Nephron (organoid): ENCODE data around the gene THAP7.
"Not testable (repeated sequence)": the region's sequence is repeated elsewhere in the genome, so short reads cannot be mapped to it uniquely, and the experiment has no call there.

Source experiments
- H3K27ac Mint-ChIP-seq, 3 experiments: 2 replicates each; pipeline ENCODE4 v1.8.0; 2020; ENCODE audit warnings: mixed read lengths in 3 of 3, mild to moderate bottlenecking in 2 of 3, moderate library complexity in 1 of 3
- H3K27me3 Mint-ChIP-seq: 2 replicates; pipeline ENCODE4 v1.8.0; 2021; ENCODE audit warnings: low read depth, mild to moderate bottlenecking, moderate library complexity, mixed read lengths
- H3K36me3 Mint-ChIP-seq: 2 replicates; pipeline ENCODE4 v1.8.0; 2020; ENCODE audit warnings: low read depth, mixed read lengths
- H3K4me1 Mint-ChIP-seq: 2 replicates; pipeline ENCODE4 v1.8.0; 2020; ENCODE audit warnings: mixed read lengths
- H3K4me3 Mint-ChIP-seq, 3 experiments: 2 replicates each; pipeline ENCODE4 v1.8.0; 2020; ENCODE audit warnings: mild to moderate bottlenecking in 3 of 3, mixed read lengths in 3 of 3, moderate library complexity in 2 of 3
- H3K9me3 Mint-ChIP-seq: 2 replicates; pipeline ENCODE4 v1.8.0; 2020; ENCODE audit warnings: mixed read lengths
- CTCF ChIP-seq, 3 experiments: fragments of 200-600 bp; sonication (generic); IDR thresholded peaks; one replicate each; pipeline ENCODE4 v1.5.0; 2021; ENCODE audit warnings: antibody characterized with exemption in 3 of 3; ENCODE audit not compliant: unreplicated experiment in 3 of 3

THAP7 gene

DNA sequence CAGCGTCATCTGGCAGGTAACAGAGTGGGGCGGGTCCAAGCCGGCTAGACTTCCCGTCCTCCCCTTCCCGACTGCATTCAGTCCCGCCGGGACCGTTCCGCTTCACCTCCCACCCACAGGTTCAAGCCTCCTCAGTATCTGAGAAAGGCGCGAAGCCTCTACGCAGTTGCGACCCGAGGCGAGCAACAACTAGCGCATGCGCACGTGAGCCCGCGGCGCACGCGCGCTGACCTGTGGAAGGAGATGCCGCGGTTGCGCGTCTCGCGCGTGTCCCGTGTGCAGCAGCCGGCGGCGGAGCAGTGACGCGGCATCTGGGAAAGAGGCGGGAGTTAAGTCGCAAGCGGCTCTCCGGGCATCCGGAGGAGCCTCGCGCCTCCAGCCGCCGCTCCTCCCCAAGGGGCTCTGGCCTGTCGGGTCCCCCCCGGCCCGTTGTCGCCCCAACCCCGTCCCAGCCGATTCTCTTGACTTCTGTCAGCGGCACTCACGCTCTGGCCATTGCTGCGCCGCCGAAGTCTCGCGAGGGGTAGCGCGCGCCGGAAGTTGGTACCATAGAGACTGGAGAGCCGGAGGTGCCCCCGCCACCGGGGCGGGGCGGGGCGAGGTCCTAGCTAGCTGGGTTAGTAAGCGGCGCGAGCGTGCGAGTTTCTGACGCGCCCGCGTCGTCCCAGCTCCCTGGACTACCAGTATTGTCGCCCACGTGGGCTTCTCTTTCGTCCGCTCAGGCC, at the start of gene THAP7:
TSS of gene THAP7 (minus strand) at position 518 of the 725 bp plus-strand sequence. CDS start at position 311, 207 bp downstream.
- H3K4me1 Mint-ChIP-seq, result peaks cover 27% of the 10 kb centered on the region
- no peak for TF ChIP-seq CTCF (IDR thresholded peaks at IDR 0.05; ENCODE audit: unreplicated experiment in 3 of 3)
- H3K9me3 Mint-ChIP-seq, result no peaks in the 10 kb centered on the region
- peaks cover 3% of the 10 kb centered on the region for H3K36me3 Mint-ChIP-seq
- peak within 1 kb of the TSS; percentile 99 for H3K27ac Mint-ChIP-seq
- peak within 1 kb of the TSS; percentile 93 to 97 (median 95) for H3K4me3 Mint-ChIP-seq
- H3K27me3 Mint-ChIP-seq, result no peaks in the 10 kb centered on the region

DNA sequence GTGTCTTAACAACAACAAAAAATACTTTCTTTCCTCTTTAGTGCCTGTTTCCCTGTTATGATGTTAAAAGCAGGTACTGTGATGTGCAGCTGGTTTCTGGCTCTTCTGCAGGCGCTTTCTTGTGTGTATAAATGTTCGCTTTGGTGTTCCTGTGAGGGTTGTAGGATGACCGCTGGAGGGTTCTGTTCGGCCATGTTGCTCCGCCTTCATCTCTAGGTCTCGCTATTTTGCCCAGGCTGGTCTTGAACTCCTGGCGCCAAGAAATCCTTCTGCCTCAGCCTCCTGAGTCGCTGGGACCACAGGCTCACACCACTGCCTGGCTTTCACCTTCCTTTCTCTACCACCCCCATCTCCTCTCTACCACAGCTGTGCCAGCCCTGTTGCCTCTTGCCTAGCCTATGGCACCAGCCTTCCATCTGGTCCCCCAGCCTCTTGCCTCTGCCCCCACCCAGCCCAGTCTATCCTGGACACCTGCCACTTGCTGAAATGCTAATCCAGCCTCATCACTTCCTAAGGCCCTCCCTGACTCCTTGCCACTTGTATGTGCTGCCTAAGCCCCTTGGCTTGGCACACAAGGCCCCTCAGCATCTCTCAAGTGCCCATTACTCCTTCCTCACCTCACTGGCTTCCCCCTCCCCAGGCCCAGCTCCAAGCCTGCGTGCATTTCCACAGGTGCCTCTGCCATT, 49.4 kb upstream of the THAP7 start:
- Mint-ChIP-seq H3K27me3 (peaks cover 9% of the 10 kb centered on the region), H3K4me3 (no peak overlapping the region), H3K4me1 (no peaks in the 10 kb centered on the region), H3K36me3 (no peaks in the 10 kb centered on the region), H3K9me3 (no peaks in the 10 kb centered on the region), H3K27ac (no peak overlapping the region)
- no peak for TF ChIP-seq CTCF (IDR thresholded peaks at IDR 0.05; ENCODE audit: unreplicated experiment in 3 of 3)

GRCh38 chr22:21048965-21049364, 47.0 kb upstream of the THAP7 start:
- H3K27ac Mint-ChIP-seq, H3K36me3 Mint-ChIP-seq, H3K9me3 Mint-ChIP-seq, H3K4me3 Mint-ChIP-seq, H3K27me3 Mint-ChIP-seq: not testable (repeated sequence)
- peaks cover 17% of the 10 kb centered on the region for H3K4me1 Mint-ChIP-seq

DNA sequence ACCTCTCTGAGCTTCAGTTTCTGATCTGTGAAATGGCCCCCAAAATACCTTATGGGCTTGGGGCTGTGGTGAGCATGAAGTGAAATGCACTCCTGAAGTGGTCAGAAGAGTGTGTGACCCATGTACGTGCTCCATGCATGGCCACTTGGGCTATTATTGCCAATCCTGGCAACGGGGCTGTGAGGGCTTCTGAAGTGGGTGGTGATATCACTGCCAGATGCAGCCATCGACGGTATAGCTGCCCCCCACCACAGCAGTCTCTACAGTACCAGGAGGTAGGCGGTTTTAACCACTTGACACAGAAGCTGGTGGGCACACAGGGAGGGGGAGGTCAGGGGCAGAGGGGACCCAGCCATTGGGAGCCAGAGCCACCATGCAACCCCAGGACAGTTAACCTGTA, 46.5 kb upstream of the THAP7 start:
- Mint-ChIP-seq H3K27me3 (peaks cover 13% of the 10 kb centered on the region), H3K4me1 (peaks cover 20% of the 10 kb centered on the region)
- H3K36me3 Mint-ChIP-seq, H3K27ac Mint-ChIP-seq, H3K4me3 Mint-ChIP-seq, H3K9me3 Mint-ChIP-seq: not testable (repeated sequence)

DNA sequence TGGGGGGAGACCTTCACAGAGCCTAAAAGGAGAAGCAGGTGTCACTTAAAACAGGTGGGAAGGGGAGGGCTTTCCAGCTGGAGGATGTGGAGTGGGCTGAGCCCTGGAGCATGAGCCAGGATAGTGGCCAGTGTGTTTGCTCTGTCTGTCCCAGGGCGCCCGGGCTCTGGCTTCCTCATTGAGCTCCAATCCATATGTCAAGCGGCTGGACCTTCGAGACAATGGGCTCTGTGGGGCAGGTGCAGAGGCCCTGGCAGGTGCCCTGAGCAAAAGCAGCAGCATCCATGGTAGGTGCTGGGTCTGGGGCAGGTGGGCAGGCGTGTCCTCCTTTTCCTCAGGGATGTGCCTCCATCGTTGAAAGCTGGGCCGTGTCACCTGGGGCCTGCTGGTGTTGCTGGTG, 45.8 kb upstream of the THAP7 start:
- Mint-ChIP-seq H3K9me3 (no peaks in the 10 kb centered on the region), H3K4me3 (no peak overlapping the region), H3K27me3 (peaks cover 11% of the 10 kb centered on the region), H3K4me1 (peaks cover 25% of the 10 kb centered on the region), H3K36me3 (peaks cover 3% of the 10 kb centered on the region), H3K27ac (no peak overlapping the region)
- no peak for TF ChIP-seq CTCF (IDR thresholded peaks at IDR 0.05; ENCODE audit: unreplicated experiment in 3 of 3)

DNA sequence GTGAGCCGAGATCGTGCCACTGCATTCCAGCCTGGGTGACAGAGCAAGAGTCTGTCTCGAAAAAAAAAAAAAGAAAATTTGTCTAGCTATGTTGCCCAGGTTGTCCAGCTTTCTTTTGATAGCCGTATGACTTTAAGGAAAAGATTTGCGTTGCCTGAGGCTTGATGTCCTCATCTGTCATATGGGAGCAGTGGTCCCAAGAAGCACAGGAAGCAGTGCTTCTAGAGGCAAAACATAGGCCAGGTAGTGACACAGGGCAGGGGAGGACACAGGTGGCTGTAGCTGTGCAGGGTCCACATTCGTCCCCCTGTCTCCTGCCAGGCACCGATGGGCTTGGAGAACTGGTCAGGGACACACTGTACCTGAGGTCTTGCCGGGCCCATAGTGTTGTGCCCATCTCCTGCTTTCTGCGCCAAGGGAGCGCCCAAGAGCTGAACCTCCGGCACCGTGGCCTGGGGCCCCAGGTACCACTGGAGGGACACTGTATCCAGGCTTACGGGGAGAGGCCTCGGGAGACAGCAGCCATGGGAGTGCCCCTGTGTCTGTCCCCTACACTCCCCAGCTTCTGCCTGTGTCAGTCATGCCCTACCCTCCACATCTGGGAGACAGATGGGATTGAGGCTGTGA, 45.2 kb upstream of the THAP7 start:
- Mint-ChIP-seq H3K36me3 (peaks cover 3% of the 10 kb centered on the region), H3K4me1 (peaks cover 25% of the 10 kb centered on the region), H3K27me3 (peaks cover 15% of the 10 kb centered on the region), H3K27ac (no peak overlapping the region), H3K4me3 (no peak overlapping the region), H3K9me3 (no peaks in the 10 kb centered on the region)
- TF ChIP-seq CTCF (IDR thresholded peaks at IDR 0.05; ENCODE audit: unreplicated experiment in 3 of 3), result no peak
